Measurements from ENCODE around the gene EPHB2. TPM values are rescaled to one million over a fixed set of nuclear protein-coding genes. Genes with fewer than 3 reads are reported as not detected.

EPHB2 gene
- total and polyA plus RNA-seq, 2 of the 8 experiments (the other 6 are each of a cell fraction or from before 2014, with no cell fraction given), result 15.8 to 17.2 TPM

- CTCF ChIA-PET (ENCODE audit: partially characterized antibody), result interaction anchor here (1.0 to 3.0 kb wide), 2 partner anchors 12 to 258 kb away, joined by 3 to 21 read pairs; no protein-coding TSS in a partner anchor
- WGBS, 2 experiments (ENCODE audit: extremely low coverage in 1 of 2, insufficient coverage in 1 of 2, insufficient read length in 1 of 2, insufficient replicate concordance in 2 of 2, low coverage in 1 of 2, low lambda C conversion rate in 2 of 2, missing lambda C conversion rate in 1 of 2), result 84% methylated on average over 5 of the region's 5 CpGs; no CpG with 5 or more reads in 1 of the 2 experiments
- no peak overlapping the region for H2BK120ac ChIP-seq (replicated peaks; ENCODE audit: low read depth, low read length)
These were observed 255.7 kb downstream of the EPHB2 start for GRCh38 chr1:22966309-22966708.

More at GRCh38 chr1:22966309-22966708, 255.7 kb downstream of the EPHB2 start:
- DNase-seq (ENCODE audit: low read depth in 1 of 2, low spot score in 2 of 2) (no peak), FAIRE-seq (no peak)
- H3K9ac ChIP-seq (replicated peaks in 1 of 4; ENCODE audit: extremely low read depth in 1 of 4, low read depth in 3 of 4, low read length in 3 of 4), result no peak overlapping the region
- POLR2A ChIA-PET (ENCODE audit: partially characterized antibody), result interaction anchor here (0.9 kb wide), 1 partner anchor 54 kb away, joined by 3 read pairs; no protein-coding TSS in a partner anchor
- no peak overlapping the region for H4K8ac ChIP-seq (ENCODE audit: extremely low read depth, insufficient read depth, low read length)
- H2AFZ ChIP-seq (ENCODE audit: low read length), result no peak overlapping the region
- no peak overlapping the region for H2BK5ac ChIP-seq (ENCODE audit: low read depth, low read length)
- H3K23me2 ChIP-seq (ENCODE audit: low read depth, low read length), result no peaks in the 10 kb centered on the region
- H3K4me2 ChIP-seq (ENCODE audit: insufficient read depth in 1 of 2, low read depth in 2 of 2, low read length in 2 of 2), result no peak overlapping the region
- no peak overlapping the region for H2AK5ac ChIP-seq (ENCODE audit: low read depth, low read length)
- H4K91ac ChIP-seq (replicated peaks; ENCODE audit: insufficient read length, low read length), result no peak overlapping the region
- no peaks in the 10 kb centered on the region for H3K79me2 ChIP-seq (ENCODE audit: control insufficient read depth in 1 of 2, insufficient read depth in 2 of 2, low read length in 2 of 2)
- no peak overlapping the region for H3K56ac ChIP-seq (replicated peaks; ENCODE audit: insufficient read length, low read depth, low read length)
- no peak overlapping the region for H3K23ac ChIP-seq (ENCODE audit: insufficient read length)
- no peak overlapping the region for H3K18ac ChIP-seq (ENCODE audit: extremely low read depth, low read length)
- no peak overlapping the region for H3K27ac ChIP-seq (ENCODE audit: low read depth, low read length)
- H3K9me3 ChIP-seq (ENCODE audit: insufficient read depth in 2 of 2, low read depth in 1 of 2, low read length in 1 of 2), result no peaks in the 10 kb centered on the region
- H3K79me1 ChIP-seq (ENCODE audit: low read depth, low read length), result no peaks in the 10 kb centered on the region
- no peak overlapping the region for H2BK12ac ChIP-seq (ENCODE audit: low read depth, low read length)
- H3K27me3 ChIP-seq (replicated peaks in 1 of 4; ENCODE audit: control insufficient read depth in 3 of 4, extremely low read depth in 1 of 4, insufficient read depth in 3 of 4, low read length in 3 of 4), result peaks cover 0 to 2% (median 0%) of the 10 kb centered on the region in 4 experiments; a peak in 2 of 7 replicates
- H3K4me3 ChIP-seq (ENCODE audit: extremely low read depth in 1 of 4, insufficient read depth in 2 of 4, low read depth in 3 of 4, low read length in 4 of 4), result no peak overlapping the region
- no peak overlapping the region for H3K14ac ChIP-seq (ENCODE audit: insufficient read length)
- no peak overlapping the region for H4K5ac ChIP-seq (ENCODE audit: insufficient read length, low read depth, low read length)
- peaks cover 0 to under 1% (median 0%) of the 10 kb centered on the region in 4 experiments; a peak in 1 of 7 replicates for H3K4me1 ChIP-seq (replicated peaks in 1 of 4; ENCODE audit: control insufficient read depth in 3 of 4, insufficient read depth in 4 of 4, low read length in 3 of 4)
- TF ChIP-seq RXRA (IDR thresholded peaks at IDR 0.05; ENCODE audit: insufficient read depth, low read depth, low read length), result no peak
- no peak overlapping the region for H2BK20ac ChIP-seq (ENCODE audit: low read length)
- no peaks in the 10 kb centered on the region for H3K36me3 ChIP-seq (ENCODE audit: control insufficient read depth in 2 of 4, insufficient read depth in 4 of 4, low read length in 3 of 4)
- no peaks in the 10 kb centered on the region for H4K20me1 ChIP-seq (replicated peaks in 1 of 2; ENCODE audit: control insufficient read depth in 1 of 2, insufficient read depth in 2 of 2, low read length in 2 of 2)
- H2BK15ac ChIP-seq (ENCODE audit: low read length), result no peak overlapping the region
- H3K4ac ChIP-seq (replicated peaks; ENCODE audit: insufficient read length, low read depth, low read length), result no peak overlapping the region
